Kidney epithelial cell (primary cell): Measurements from ENCODE around the gene NLRP2B. TPM values are rescaled to one million over a fixed set of nuclear protein-coding genes. Genes with fewer than 3 reads are reported as not detected.

ENCODE experiments used
- DNase-seq: peaks from one replicate; pipeline ENCODE4 v3.0.0-alpha.2; 2010; ENCODE audit warnings: low read depth
- H3K27me3 ChIP-seq: 2 replicates; pipeline ENCODE4 v1.6.0; 2011; ENCODE audit warnings: low read length; ENCODE audit not compliant: control insufficient read depth, insufficient read depth
- H3K36me3 ChIP-seq: 2 replicates; pipeline ENCODE4 v1.5.1; 2011; ENCODE audit warnings: low read length; ENCODE audit not compliant: control insufficient read depth, insufficient read depth
- H3K4me3 ChIP-seq: 2 replicates; pipeline ENCODE4 v1.5.1; 2011; ENCODE audit warnings: low read depth, mild to moderate bottlenecking, control low read depth, low read length
- CTCF ChIP-seq: IDR thresholded peaks from 2 replicates; pipeline ENCODE4 v1.5.1; 2011; ENCODE audit warnings: mild to moderate bottlenecking, moderate library complexity, low read length, control low read depth, inconsistent platforms; ENCODE audit not compliant: insufficient read depth, poor library complexity, severe bottlenecking
- total RNA-seq: library from RNA; depleted of rRNA; stranded (reverse); fragments of >200 nt; gene quantifications from 2 replicates; pipeline ENCODE4 v1.2.3, GENCODE V29; 2015

Gene NLRP2B
- total RNA-seq, 1 donor from 2014 or later, result not detected

GRCh38 chrX:57674861-57675260 is 5.2 kb downstream of the NLRP2B start:
- Histone ChIP-seq H3K36me3 (no peaks in the 10 kb centered on the region), H3K4me3 (no peak overlapping the region), H3K27me3 (no peaks in the 10 kb centered on the region)
- no peak for TF ChIP-seq CTCF
- no peak for DNase-seq

- no peak for DNase-seq
- Histone ChIP-seq H3K36me3 (no peaks in the 10 kb centered on the region), H3K4me3 (no peak overlapping the region), H3K27me3 (no peaks in the 10 kb centered on the region)
- no peak for TF ChIP-seq CTCF
Observed at GRCh38 chrX:57669961-57670360, 10.1 kb downstream of the NLRP2B start.

- no peak for TF ChIP-seq CTCF
- no peak for DNase-seq
- Histone ChIP-seq H3K4me3 (no peak overlapping the region), H3K27me3 (no peaks in the 10 kb centered on the region), H3K36me3 (no peaks in the 10 kb centered on the region)
Observed at GRCh38 chrX:57667010-57667409, 13.1 kb downstream of the NLRP2B start.

GRCh38 chrX:57655065-57655464 is 25.0 kb downstream of the NLRP2B start:
- no peaks in the 10 kb centered on the region for H3K36me3 ChIP-seq
- no peak for DNase-seq
- no peak overlapping the region for H3K4me3 ChIP-seq
- no peaks in the 10 kb centered on the region for H3K27me3 ChIP-seq
- no peak for TF ChIP-seq CTCF

GRCh38 chrX:57652705-57653104 is 27.4 kb downstream of the NLRP2B start:
- H3K36me3 ChIP-seq, result no peaks in the 10 kb centered on the region
- TF ChIP-seq CTCF, result no peak
- H3K27me3 ChIP-seq, result no peaks in the 10 kb centered on the region
- H3K4me3 ChIP-seq, result no peak overlapping the region
- no peak for DNase-seq

GRCh38 chrX:57651169-57651919 is 28.7 kb downstream of the NLRP2B start:
- TF ChIP-seq CTCF, result no peak
- Histone ChIP-seq H3K4me3 (no peak overlapping the region), H3K27me3 (no peaks in the 10 kb centered on the region), H3K36me3 (no peaks in the 10 kb centered on the region)
- no peak for DNase-seq
